Hepatocyte (in vitro differentiated cells): ENCODE results near the gene PPOX.

ENCODE experiments used
- EZH2 ChIP-seq: fragments of 200-600 bp; sonication (generic); IDR thresholded peaks from 2 replicates; pipeline ENCODE4 v1.6.1; 2016; ENCODE audit warnings: antibody characterized with exemption, mild to moderate bottlenecking, borderline replicate concordance
- EZH2phosphoT487 ChIP-seq: fragments of 200-600 bp; sonication (generic); IDR thresholded peaks from one replicate; pipeline ENCODE4 v1.6.1; 2018; ENCODE audit warnings: antibody characterized with exemption, mild to moderate bottlenecking, low read depth, moderate library complexity; ENCODE audit not compliant: unreplicated experiment, severe bottlenecking
- TF ChIP-seq, protein P1 (sequence below): fragments of 200-600 bp; sonication (generic); IDR thresholded peaks from 2 replicates; pipeline ENCODE4 v1.5.1; 2016; ENCODE audit warnings: antibody characterized with exemption, mild to moderate bottlenecking; ENCODE audit not compliant: poor library complexity

DNA sequence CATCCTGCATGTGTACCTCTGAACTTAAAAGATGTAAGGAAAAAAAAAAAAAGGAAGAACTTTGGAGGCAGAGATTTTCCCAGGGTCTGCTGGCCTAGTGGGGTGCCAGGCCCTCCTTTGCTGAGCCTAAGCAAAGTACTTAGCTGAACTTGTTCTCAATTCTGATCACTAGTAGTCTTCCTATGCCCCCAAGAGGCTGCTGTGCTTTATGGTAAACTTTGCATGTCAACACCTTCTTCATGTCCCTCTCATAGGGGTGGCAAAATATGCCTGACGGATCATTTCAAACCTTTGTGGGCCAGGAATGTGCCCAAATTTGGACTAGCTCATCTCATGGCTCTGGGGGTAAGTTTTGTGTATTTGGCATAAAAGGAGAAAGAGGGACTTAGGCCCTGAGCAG, 8.4 kb upstream of the PPOX start:
- TF ChIP-seq, protein P1, sequence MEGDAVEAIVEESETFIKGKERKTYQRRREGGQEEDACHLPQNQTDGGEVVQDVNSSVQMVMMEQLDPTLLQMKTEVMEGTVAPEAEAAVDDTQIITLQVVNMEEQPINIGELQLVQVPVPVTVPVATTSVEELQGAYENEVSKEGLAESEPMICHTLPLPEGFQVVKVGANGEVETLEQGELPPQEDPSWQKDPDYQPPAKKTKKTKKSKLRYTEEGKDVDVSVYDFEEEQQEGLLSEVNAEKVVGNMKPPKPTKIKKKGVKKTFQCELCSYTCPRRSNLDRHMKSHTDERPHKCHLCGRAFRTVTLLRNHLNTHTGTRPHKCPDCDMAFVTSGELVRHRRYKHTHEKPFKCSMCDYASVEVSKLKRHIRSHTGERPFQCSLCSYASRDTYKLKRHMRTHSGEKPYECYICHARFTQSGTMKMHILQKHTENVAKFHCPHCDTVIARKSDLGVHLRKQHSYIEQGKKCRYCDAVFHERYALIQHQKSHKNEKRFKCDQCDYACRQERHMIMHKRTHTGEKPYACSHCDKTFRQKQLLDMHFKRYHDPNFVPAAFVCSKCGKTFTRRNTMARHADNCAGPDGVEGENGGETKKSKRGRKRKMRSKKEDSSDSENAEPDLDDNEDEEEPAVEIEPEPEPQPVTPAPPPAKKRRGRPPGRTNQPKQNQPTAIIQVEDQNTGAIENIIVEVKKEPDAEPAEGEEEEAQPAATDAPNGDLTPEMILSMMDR = no peak
- TF ChIP-seq EZH2 (no peak), EZH2phosphoT487 (no peak)
